ENCODE measurements around the gene ANXA8. TPM values are rescaled to one million over a fixed set of nuclear protein-coding genes. Genes with fewer than 3 reads are reported as not detected.

Gene ANXA8
- polyA plus RNA-seq, 1 donor from 2014 or later = not detected

DNA sequence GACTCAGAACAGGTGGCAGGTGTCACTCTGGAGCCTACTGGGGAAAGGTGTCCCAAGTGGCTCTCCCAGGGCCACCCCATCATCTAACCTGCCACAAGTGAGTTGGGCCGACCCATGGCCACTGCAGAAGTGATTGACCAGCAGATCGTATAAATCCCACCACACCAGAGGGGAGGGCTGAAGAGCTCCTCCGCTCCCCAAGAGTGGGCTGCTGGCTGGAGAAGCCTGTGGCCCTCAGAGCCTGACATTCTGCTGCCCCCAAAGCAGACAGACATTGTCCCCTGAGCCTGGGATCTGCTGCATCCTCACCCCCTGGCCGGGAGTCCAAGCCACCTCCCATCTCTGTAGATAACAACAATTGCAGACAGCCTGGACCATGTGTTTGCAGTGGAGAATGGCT lies 36.7 kb downstream of the ANXA8 start:
- Histone ChIP-seq H3K27ac (ENCODE audit: low read length) (no peak overlapping the region), H3K9me3 (ENCODE audit: low read length) (no peaks in the 10 kb centered on the region), H4K20me1 (ENCODE audit: insufficient read depth) (no peaks in the 10 kb centered on the region), H3F3A (ENCODE audit: insufficient read depth, low read length, poor library complexity, severe bottlenecking) (no peaks in the 10 kb centered on the region), H3K4me3 (ENCODE audit: low read length) (no peak overlapping the region), H3K36me3 (ENCODE audit: insufficient read depth, low read length) (no peaks in the 10 kb centered on the region), H3K9me2 (ENCODE audit: insufficient read depth, low read length) (no peaks in the 10 kb centered on the region), H2AFZ (ENCODE audit: low read depth, low read length) (no peak overlapping the region), H3K79me2 (replicated peaks; ENCODE audit: insufficient read depth, low read length) (no peaks in the 10 kb centered on the region), H3K9ac (ENCODE audit: low read length) (no peak overlapping the region), H3K4me2 (ENCODE audit: low read length) (no peak overlapping the region), H3K27me3 (ENCODE audit: insufficient read depth, low read depth, low read length) (no peaks in the 10 kb centered on the region)
- TF ChIP-seq SMC3 (conservative IDR thresholded peaks at IDR 0.05; ENCODE audit: poor library complexity) = no peak
- TF ChIP-seq, protein P1, sequence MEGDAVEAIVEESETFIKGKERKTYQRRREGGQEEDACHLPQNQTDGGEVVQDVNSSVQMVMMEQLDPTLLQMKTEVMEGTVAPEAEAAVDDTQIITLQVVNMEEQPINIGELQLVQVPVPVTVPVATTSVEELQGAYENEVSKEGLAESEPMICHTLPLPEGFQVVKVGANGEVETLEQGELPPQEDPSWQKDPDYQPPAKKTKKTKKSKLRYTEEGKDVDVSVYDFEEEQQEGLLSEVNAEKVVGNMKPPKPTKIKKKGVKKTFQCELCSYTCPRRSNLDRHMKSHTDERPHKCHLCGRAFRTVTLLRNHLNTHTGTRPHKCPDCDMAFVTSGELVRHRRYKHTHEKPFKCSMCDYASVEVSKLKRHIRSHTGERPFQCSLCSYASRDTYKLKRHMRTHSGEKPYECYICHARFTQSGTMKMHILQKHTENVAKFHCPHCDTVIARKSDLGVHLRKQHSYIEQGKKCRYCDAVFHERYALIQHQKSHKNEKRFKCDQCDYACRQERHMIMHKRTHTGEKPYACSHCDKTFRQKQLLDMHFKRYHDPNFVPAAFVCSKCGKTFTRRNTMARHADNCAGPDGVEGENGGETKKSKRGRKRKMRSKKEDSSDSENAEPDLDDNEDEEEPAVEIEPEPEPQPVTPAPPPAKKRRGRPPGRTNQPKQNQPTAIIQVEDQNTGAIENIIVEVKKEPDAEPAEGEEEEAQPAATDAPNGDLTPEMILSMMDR (IDR thresholded peaks at IDR 0.05; ENCODE audit: poor library complexity, severe bottlenecking) = no peak
- TF ChIP-seq, protein P2, sequence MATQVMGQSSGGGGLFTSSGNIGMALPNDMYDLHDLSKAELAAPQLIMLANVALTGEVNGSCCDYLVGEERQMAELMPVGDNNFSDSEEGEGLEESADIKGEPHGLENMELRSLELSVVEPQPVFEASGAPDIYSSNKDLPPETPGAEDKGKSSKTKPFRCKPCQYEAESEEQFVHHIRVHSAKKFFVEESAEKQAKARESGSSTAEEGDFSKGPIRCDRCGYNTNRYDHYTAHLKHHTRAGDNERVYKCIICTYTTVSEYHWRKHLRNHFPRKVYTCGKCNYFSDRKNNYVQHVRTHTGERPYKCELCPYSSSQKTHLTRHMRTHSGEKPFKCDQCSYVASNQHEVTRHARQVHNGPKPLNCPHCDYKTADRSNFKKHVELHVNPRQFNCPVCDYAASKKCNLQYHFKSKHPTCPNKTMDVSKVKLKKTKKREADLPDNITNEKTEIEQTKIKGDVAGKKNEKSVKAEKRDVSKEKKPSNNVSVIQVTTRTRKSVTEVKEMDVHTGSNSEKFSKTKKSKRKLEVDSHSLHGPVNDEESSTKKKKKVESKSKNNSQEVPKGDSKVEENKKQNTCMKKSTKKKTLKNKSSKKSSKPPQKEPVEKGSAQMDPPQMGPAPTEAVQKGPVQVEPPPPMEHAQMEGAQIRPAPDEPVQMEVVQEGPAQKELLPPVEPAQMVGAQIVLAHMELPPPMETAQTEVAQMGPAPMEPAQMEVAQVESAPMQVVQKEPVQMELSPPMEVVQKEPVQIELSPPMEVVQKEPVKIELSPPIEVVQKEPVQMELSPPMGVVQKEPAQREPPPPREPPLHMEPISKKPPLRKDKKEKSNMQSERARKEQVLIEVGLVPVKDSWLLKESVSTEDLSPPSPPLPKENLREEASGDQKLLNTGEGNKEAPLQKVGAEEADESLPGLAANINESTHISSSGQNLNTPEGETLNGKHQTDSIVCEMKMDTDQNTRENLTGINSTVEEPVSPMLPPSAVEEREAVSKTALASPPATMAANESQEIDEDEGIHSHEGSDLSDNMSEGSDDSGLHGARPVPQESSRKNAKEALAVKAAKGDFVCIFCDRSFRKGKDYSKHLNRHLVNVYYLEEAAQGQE (IDR thresholded peaks at IDR 0.05; ENCODE audit: borderline replicate concordance) = no peak
- TF ChIP-seq EP300 (conservative IDR thresholded peaks at IDR 0.05; ENCODE audit: poor library complexity, severe bottlenecking) = no peak
- no peak for TF ChIP-seq TAF1 (IDR thresholded peaks at IDR 0.05; ENCODE audit: low read depth)
- TF ChIP-seq EZH2 (IDR thresholded peaks at IDR 0.05; ENCODE audit: borderline replicate concordance, insufficient read depth, low read length, poor library complexity, severe bottlenecking) = no peak
- no peak for TF ChIP-seq POLR2AphosphoS5 (IDR thresholded peaks at IDR 0.05)
- no peak for TF ChIP-seq MXI1 (conservative IDR thresholded peaks at IDR 0.05; ENCODE audit: poor library complexity, severe bottlenecking)
- no peak for TF ChIP-seq RAD21 (conservative IDR thresholded peaks at IDR 0.05)

DNA sequence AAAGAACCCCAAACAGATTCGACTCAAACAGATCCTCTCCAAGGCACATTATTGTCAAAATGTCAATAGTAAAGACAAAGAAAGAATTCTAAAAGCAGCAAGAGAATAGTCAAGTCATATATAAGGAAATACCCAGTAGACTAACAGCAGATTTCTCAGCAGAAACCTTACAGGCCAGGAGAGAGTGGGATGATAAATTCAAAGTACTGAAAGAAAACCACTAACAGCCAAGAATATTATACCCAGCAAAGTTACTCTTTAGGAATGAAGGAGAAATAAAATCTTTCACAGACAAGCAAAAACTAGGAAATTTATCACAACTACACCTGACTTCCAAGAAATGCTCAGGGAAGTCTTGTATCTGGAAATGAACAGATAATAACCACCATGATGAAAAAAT lies 38.2 kb downstream of the ANXA8 start:
- H3K9me3 ChIP-seq (ENCODE audit: low read length) = no peaks in the 10 kb centered on the region
- H3F3A ChIP-seq (ENCODE audit: insufficient read depth, low read length, poor library complexity, severe bottlenecking) = no peaks in the 10 kb centered on the region
- no peaks in the 10 kb centered on the region for H3K36me3 ChIP-seq (ENCODE audit: insufficient read depth, low read length)

More for the DNA sequence above, 38.2 kb downstream of the ANXA8 start:
- no peaks in the 10 kb centered on the region for H3K9me2 ChIP-seq (ENCODE audit: insufficient read depth, low read length)
- TF ChIP-seq, protein P1 (IDR thresholded peaks at IDR 0.05; ENCODE audit: poor library complexity, severe bottlenecking) = no peak
- no peak for TF ChIP-seq POLR2AphosphoS5 (IDR thresholded peaks at IDR 0.05)
- H3K79me2 ChIP-seq (replicated peaks; ENCODE audit: insufficient read depth, low read length) = no peaks in the 10 kb centered on the region
- no peak overlapping the region for H3K27ac ChIP-seq (ENCODE audit: low read length)
- no peak overlapping the region for H2AFZ ChIP-seq (ENCODE audit: low read depth, low read length)
- H4K20me1 ChIP-seq (ENCODE audit: insufficient read depth) = no peaks in the 10 kb centered on the region
- H3K4me2 ChIP-seq (ENCODE audit: low read length) = no peak overlapping the region
- no peak overlapping the region for H3K9ac ChIP-seq (ENCODE audit: low read length)
- no peaks in the 10 kb centered on the region for H3K27me3 ChIP-seq (ENCODE audit: insufficient read depth, low read depth, low read length)
- H3K4me3 ChIP-seq (ENCODE audit: low read length) = no peak overlapping the region

Measured in neural cell (in vitro differentiated cells).